Measurements from ENCODE around the gene AP5Z1. TPM values are rescaled to one million over a fixed set of nuclear protein-coding genes. Genes with fewer than 3 reads are reported as not detected.

Gene AP5Z1
- total RNA-seq, 1 experiment from 2014 or later = 70.7 TPM

DNA sequence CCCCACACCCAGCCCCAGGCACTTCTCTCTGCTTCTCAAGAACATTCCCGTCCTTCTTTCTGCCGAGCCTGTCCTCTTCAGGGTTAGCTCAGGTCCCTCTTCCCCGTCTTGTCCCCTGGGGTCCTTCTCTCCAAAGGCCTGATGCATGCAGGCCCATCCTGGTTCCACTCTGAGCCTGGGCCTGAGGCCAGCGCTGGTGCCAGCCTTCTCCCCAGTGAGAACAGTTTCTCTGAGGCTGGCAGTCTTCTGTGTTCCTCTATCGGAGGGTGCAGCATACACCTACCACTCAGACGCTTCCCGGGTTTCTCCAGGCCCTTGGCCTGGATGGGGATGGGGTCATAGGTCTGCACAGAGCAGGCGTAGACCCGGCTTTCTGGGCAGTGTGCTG lies 14.6 kb downstream of the AP5Z1 start:
- H3K27ac Mint-ChIP-seq (ENCODE audit: unreplicated experiment) = no peak overlapping the region

DNA sequence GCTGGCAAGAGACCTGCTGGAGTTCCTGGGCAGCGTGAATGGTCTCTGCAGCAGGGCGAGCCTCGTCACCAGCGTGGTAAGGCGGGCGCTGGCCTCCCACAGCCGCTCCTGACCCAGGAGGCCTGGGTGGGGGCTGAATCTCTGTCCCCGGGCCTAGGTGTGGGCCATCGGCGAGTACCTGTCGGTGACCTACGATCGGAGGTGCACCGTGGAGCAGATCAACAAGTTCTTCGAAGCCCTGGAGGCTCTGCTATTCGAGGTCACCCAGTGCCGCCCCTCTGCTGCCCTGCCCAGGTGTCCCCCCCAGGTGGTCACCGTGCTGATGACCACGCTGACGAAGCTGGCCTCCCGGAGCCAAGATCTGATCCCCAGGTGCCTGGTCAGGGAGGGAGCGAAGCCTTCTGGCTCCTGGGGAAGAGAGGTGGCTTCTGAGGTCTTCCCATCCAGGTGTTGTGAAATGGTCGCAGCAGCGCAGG lies 15.1 kb downstream of the AP5Z1 start:
- Mint-ChIP-seq H3K4me1 (ENCODE audit: low read depth, unreplicated experiment) (no peaks in the 10 kb centered on the region), H3K4me3 (ENCODE audit: low read depth, unreplicated experiment) (no peak overlapping the region), H3K36me3 (ENCODE audit: insufficient read depth, unreplicated experiment) (peaks cover 74% of the 10 kb centered on the region), H3K27me3 (ENCODE audit: unreplicated experiment) (no peaks in the 10 kb centered on the region), H3K27ac (ENCODE audit: unreplicated experiment) (no peak overlapping the region), H3K9me3 (ENCODE audit: low read depth, unreplicated experiment) (no peaks in the 10 kb centered on the region)
- DNase-seq = no peak
- CTCF ChIA-PET = no interaction called here
- TF ChIP-seq, protein P1, sequence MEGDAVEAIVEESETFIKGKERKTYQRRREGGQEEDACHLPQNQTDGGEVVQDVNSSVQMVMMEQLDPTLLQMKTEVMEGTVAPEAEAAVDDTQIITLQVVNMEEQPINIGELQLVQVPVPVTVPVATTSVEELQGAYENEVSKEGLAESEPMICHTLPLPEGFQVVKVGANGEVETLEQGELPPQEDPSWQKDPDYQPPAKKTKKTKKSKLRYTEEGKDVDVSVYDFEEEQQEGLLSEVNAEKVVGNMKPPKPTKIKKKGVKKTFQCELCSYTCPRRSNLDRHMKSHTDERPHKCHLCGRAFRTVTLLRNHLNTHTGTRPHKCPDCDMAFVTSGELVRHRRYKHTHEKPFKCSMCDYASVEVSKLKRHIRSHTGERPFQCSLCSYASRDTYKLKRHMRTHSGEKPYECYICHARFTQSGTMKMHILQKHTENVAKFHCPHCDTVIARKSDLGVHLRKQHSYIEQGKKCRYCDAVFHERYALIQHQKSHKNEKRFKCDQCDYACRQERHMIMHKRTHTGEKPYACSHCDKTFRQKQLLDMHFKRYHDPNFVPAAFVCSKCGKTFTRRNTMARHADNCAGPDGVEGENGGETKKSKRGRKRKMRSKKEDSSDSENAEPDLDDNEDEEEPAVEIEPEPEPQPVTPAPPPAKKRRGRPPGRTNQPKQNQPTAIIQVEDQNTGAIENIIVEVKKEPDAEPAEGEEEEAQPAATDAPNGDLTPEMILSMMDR (IDR thresholded peaks at IDR 0.05; ENCODE audit: unreplicated experiment) = no peak
- intact Hi-C loops (cut with micrococcal nuclease; ENCODE audit: unreplicated experiment) = no loop called here
- no TSS peak for BruUV-seq (replicated peaks)

More for the DNA sequence above, 14.6 kb downstream of the AP5Z1 start:
- no peaks in the 10 kb centered on the region for H3K27me3 Mint-ChIP-seq (ENCODE audit: unreplicated experiment)
- intact Hi-C loops (cut with micrococcal nuclease; ENCODE audit: unreplicated experiment) = no loop called here
- no peaks in the 10 kb centered on the region for H3K4me1 Mint-ChIP-seq (ENCODE audit: low read depth, unreplicated experiment)
- no peaks in the 10 kb centered on the region for H3K9me3 Mint-ChIP-seq (ENCODE audit: low read depth, unreplicated experiment)
- TF ChIP-seq, protein P1 (IDR thresholded peaks at IDR 0.05; ENCODE audit: unreplicated experiment) = no peak
- H3K36me3 Mint-ChIP-seq (ENCODE audit: insufficient read depth, unreplicated experiment) = peaks cover 78% of the 10 kb centered on the region
- no TSS peak for BruUV-seq (replicated peaks)
- no peak for DNase-seq
- CTCF ChIA-PET = interaction anchor here (1.6 kb wide), 1 partner anchor 14 kb away, joined by 5 read pairs; the partner anchor contains the start of gene AP5Z1
- H3K4me3 Mint-ChIP-seq (ENCODE audit: low read depth, unreplicated experiment) = no peak overlapping the region

DNA sequence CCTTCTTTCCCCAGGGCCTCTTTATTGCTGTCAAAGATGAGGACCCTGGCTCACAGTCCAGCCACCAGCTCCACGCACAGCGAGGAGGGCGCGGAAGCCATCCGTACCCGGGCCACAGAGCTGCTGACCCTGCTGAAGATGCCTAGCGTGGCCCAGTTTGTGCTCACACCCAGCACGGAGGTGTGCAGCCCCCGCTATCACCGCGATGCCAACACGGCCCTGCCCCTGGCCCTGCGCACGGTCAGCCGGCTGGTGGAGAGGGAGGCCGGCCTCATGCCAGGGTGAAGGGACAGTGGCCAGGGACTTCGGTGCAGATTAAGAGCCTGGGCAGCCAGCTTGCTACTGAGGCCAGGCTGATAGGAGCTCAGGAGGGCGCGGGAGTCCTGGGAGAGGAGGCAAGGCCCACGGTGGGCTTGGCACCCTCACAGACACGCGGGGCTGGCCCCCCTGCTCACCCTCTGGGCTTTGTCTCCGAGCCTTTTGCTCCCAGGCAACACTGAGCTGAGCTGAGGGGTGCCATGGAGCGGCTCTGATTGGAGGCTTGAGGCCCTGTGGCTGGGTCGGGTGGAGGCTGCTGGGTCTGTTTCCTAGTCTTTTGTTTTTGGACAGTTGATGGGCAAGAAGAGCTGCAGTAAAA lies 15.8 kb downstream of the AP5Z1 start:
- no peak overlapping the region for H3K4me3 Mint-ChIP-seq (ENCODE audit: low read depth, unreplicated experiment)
- no peaks in the 10 kb centered on the region for H3K9me3 Mint-ChIP-seq (ENCODE audit: low read depth, unreplicated experiment)
- no TSS peak for BruUV-seq (replicated peaks)
- intact Hi-C loops (cut with micrococcal nuclease; ENCODE audit: unreplicated experiment) = no loop called here
- H3K36me3 Mint-ChIP-seq (ENCODE audit: insufficient read depth, unreplicated experiment) = peaks cover 72% of the 10 kb centered on the region
- no peak for DNase-seq
- CTCF ChIA-PET = interaction anchor here (2.2 kb wide), 1 partner anchor 16 kb away, joined by 12 read pairs; the partner anchor contains the start of gene AP5Z1
- H3K4me1 Mint-ChIP-seq (ENCODE audit: low read depth, unreplicated experiment) = no peaks in the 10 kb centered on the region
- H3K27ac Mint-ChIP-seq (ENCODE audit: unreplicated experiment) = no peak overlapping the region
- no peaks in the 10 kb centered on the region for H3K27me3 Mint-ChIP-seq (ENCODE audit: unreplicated experiment)
- TF ChIP-seq, protein P1 (IDR thresholded peaks at IDR 0.05; ENCODE audit: unreplicated experiment) = no peak

DNA sequence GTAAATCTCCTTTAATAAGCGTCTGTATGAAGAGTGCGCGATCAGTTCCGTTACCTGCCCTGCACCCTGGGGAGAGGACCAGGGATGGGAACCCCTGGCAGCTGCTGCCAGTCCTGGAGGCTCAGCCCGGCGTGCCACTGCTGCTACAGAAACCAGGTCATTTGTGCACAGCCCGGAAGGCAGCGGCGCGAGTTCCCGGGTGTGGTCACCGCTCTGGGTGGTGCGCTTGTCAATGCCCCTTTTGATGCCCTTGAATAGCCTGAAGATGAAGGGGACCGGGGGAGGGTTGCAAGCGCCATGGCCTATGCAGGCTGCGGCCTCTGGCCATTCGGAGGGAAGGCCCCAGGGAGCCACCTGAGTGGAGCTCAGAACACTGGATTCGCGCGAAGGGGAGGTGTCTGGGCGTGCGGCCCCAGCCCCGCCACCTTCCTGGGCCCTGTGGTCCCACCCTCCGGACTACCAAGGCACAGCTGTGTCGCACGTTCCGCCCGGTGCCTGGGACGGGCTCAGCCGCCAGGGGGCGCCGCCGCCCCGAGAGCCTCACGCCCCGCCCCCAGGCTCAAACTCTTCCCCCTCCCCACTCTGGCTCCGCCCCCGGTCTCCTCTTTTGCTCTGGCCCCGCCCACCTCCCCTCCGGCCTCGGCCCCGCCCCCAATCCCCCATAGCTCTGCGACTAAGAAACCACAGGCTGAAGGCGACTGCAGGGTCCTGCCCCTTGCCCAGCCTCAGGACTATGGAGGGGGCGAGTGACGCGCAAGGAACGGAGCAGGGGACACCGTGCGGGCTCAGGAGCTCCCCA lies 16.5 kb downstream of the AP5Z1 start:
- Mint-ChIP-seq H3K4me1 (ENCODE audit: low read depth, unreplicated experiment) (no peaks in the 10 kb centered on the region), H3K27me3 (ENCODE audit: unreplicated experiment) (no peaks in the 10 kb centered on the region), H3K27ac (ENCODE audit: unreplicated experiment) (no peak overlapping the region), H3K9me3 (ENCODE audit: low read depth, unreplicated experiment) (no peaks in the 10 kb centered on the region), H3K36me3 (ENCODE audit: insufficient read depth, unreplicated experiment) (peaks cover 75% of the 10 kb centered on the region), H3K4me3 (ENCODE audit: low read depth, unreplicated experiment) (no peak overlapping the region)
- intact Hi-C loops (cut with micrococcal nuclease; ENCODE audit: unreplicated experiment) = no loop called here
- CTCF ChIA-PET = interaction anchor here (0.6 to 2.2 kb wide), 3 partner anchors 16 to 1146 kb away, joined by 3 to 12 read pairs (median 6); partner anchors contain the start of gene AP5Z1
- BruUV-seq (replicated peaks) = no TSS peak
- no peak for DNase-seq
- TF ChIP-seq, protein P1 (IDR thresholded peaks at IDR 0.05; ENCODE audit: unreplicated experiment) = peak; percentile 48
